ENCODE results near the gene ZFP1.
"Not testable (repeated sequence)": the region's sequence is repeated elsewhere in the genome, so short reads cannot be mapped to it uniquely, and the experiment has no call there.

The ZFP1 gene

DNA sequence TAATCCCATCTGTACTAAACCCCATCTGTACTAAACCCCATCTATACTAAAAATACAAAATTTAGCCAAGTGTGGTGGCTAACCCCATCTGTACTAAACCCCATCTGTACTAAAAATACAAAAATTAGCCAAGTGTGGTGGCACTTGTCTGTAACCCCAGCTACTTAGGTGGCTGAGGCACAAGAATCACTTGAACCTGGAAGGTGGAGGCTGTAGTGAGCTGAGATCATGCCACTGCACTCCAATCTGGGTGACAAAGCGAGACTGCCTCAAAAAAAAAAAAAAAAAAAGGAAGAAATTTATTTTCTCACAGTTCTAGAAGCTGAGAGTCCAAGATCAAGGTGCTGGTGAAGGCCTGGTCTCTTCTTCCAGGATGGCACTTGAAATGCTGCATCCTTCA lies 12.1 kb downstream of the ZFP1 start:
- DNase-seq, result no peak

DNA sequence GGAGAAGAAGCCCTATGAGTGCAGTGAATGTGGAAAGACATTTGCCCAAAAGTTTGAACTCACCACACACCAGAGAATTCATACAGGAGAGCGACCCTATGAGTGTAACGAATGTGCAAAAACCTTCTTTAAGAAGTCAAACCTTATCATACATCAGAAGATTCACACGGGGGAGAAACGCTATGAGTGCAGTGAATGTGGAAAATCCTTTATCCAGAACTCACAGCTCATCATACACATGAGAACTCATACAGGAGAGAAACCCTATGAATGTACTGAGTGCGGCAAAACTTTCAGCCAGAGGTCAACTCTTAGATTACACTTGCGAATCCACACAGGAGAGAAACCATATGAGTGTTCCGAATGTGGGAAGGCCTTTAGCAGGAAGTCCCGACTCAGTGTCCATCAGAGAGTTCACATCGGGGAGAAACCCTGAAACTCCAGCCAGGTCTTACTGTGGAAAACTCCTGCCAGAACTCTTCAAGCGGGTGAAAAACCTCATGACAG lies 21.6 kb downstream of the ZFP1 start:
- no peak for DNase-seq

GRCh38 chr16:75172578-75172977 lies 24.3 kb downstream of the ZFP1 start:
- no peak for DNase-seq

- no peak for DNase-seq
These were observed 26.8 kb downstream of the ZFP1 start for GRCh38 chr16:75175074-75175473.

- DNase-seq, result no peak
These were observed 28.6 kb downstream of the ZFP1 start for GRCh38 chr16:75176926-75177325.

DNA sequence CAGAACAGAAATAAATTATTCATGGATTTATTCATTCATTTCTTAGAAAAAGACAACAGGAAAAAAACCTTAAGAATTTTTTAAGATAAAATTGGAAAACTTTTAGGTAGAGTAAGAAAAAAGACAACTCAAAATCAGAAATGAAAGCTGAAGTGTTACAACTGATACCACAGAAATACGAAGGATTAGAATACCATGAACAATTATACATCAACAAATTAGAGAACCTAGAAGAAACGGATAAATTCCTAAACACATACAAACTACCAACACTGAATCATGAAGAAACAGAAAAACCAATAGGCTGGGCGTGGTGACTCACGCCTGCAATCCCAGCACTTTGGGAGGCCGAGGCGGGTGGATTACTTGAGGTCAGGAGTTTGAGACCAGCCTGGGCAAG lies 30.9 kb downstream of the ZFP1 start:
- DNase-seq, result no peak

- DNase-seq, result no peak
These were observed 33.3 kb downstream of the ZFP1 start for GRCh38 chr16:75181630-75182029.

DNA sequence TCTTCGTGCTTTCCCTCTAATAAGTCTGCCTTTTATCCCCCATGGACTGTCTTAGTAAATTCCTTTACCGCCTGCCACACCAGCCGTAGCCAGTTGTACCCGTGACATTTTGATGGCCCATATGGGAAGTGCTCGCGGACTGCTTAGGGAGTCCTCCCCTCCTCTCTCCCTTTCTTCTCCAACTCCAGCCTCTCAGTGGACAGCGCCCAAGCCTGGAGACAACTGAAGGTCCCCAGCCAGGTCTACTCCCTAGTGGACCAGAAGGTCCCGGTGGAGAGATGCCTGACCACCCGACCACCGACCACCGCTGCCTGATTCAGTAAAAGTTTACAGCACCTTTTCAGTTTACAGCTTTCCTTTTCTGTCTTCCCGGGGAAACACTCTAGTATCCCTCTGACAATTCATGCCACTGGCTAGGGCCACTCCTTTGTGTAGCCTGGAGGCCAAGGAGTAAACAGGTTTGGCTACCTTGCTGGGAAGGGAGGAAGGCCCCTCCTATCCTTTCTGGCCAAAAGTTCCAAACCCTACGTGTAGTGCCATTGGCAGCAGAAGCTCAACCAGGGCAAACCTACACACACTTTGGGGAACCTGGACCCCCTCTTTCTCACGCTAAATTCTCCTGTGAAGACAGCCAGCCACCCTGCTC lies 40.6 kb downstream of the ZFP1 start:
- no peak for DNase-seq

- no peak for DNase-seq
These were observed 41.4 kb downstream of the ZFP1 start for GRCh38 chr16:75189638-75190245.

GRCh38 chr16:75192606-75193264 lies 44.4 kb downstream of the ZFP1 start:
- DNase-seq, result no peak

DNA sequence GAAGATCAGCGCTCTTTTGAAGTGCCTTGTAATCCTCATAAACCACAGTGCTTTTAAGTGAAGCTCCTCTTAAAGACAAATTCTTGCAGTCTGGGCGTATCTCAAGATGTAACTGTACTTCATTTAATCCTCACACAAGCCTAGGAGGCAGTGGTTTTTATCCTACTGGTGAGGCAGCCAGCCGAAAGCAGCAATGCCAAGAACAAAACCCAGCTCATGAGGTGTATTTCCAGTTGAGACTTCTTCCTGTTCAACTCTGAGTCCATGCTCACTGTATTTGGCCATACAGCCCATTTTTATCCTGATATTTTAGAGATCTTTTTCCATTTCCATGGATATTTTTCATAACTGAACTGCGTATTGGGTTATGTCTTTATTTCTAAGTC lies 44.9 kb downstream of the ZFP1 start:
- no peak for DNase-seq

- no peak for DNase-seq
These were observed 45.6 kb downstream of the ZFP1 start for GRCh38 chr16:75193730-75194444.

- DNase-seq, result no peak
These were observed 47.8 kb downstream of the ZFP1 start for GRCh38 chr16:75195811-75196790.

DNA sequence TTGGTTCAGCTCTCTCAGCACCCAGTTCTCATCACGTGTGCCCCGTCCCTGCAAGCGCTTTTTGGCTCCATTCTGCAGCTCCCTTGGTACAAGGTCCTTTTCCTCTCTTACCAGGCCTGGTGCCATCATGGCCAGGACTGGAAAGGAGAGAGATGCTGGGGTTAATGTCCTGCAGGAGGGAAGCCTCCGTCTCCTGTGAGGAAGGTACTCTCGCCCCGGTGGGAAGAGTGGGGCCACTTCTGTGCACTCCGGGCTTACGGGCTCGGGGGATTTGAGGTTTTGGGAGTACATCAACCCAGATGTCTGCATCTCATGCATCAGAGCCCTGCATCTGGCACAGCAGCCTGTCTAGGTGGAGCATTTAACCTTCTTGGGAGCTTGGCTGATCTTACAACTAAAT lies 48.5 kb downstream of the ZFP1 start:
- DNase-seq, result no peak

DNA sequence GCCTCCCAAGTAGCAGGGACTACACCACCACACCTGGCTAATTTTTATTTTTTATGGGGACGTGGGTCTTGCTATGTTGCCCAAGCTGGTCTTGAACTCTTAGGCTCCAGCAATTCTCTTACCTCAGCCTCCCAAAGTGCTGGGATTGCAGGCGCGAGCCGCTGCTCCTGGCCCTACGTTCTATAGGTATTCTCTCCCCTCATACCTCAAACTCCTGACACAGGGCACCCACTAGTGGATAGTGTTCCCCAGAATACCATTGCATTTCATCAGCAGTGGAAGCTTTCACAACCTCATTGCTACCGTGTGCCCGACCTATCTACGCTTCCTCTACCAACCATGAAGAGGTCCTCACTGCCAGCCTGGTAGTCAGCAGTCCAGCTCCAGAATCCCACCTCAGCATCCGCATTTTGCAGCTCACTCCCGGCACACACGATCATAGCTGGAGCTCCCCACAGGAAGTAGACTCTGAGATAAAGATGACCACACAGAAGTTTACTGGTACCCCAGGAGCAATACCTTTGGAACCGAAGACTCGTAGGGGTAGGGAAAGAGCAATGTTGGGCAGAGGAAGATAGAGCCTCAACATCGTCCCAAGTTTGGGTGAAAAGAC lies 49.3 kb downstream of the ZFP1 start:
- DNase-seq, result no peak

GRCh38 chr16:75198135-75198600 lies 49.8 kb downstream of the ZFP1 start:
- DNase-seq, result no peak

- no peak for DNase-seq
These were observed 53.8 kb downstream of the ZFP1 start for GRCh38 chr16:75202069-75202590.

- DNase-seq, result no peak
These were observed 54.8 kb downstream of the ZFP1 start for GRCh38 chr16:75203096-75203495.

- no peak for DNase-seq
These were observed 55.5 kb downstream of the ZFP1 start for GRCh38 chr16:75203667-75204409.

- no peak for DNase-seq
These were observed 56.1 kb downstream of the ZFP1 start for GRCh38 chr16:75204410-75204758.

- DNase-seq, result not testable (repeated sequence)
These were observed 56.6 kb downstream of the ZFP1 start for GRCh38 chr16:75204905-75205304.
